ENCODE results near the gene NFIX. TPM values are rescaled to one million over a fixed set of nuclear protein-coding genes. Genes with fewer than 3 reads are reported as not detected.

Gene NFIX
- total and polyA plus RNA-seq, 2 of the 13 experiments (the other 11 are each of a cell fraction or from before 2014, with no cell fraction given), result 3.4 to 5.4 TPM

GRCh38 chr19:13057147-13057572, 61.9 kb downstream of the NFIX start:
- Histone ChIP-seq H3K9me3 (ENCODE audit: low read length) (no peaks in the 10 kb centered on the region), H3K4me3 (replicated peaks in 1 of 3; ENCODE audit: insufficient read depth in 1 of 3, low read depth in 2 of 3, low read length in 3 of 3) (no peak overlapping the region), H3K4me1 (ENCODE audit: insufficient read depth, low read length) (peaks cover 96% of the 10 kb centered on the region), H3K79me2 (ENCODE audit: insufficient read depth, low read length) (peaks cover 27% of the 10 kb centered on the region), H3K36me3 (replicated peaks in 1 of 2; ENCODE audit: control insufficient read depth in 1 of 2, insufficient read depth in 2 of 2, low read length in 2 of 2) (no peaks in the 10 kb centered on the region), H3K27ac (ENCODE audit: extremely low read length, insufficient read depth, low read length) (peak overlapping the region; percentile 2), H2AFZ (ENCODE audit: low read length) (no peak overlapping the region), H3K9ac (ENCODE audit: insufficient read depth, low read depth, low read length) (no peak overlapping the region), H3K4me2 (ENCODE audit: low read depth, low read length) (peak overlapping the region; percentile 19; the same call in 1 of the 2 replicates), H4K20me1 (ENCODE audit: insufficient read depth, low read length) (no peaks in the 10 kb centered on the region), H3K27me3 (ENCODE audit: control insufficient read depth in 1 of 2, insufficient read depth in 2 of 2, low read length in 2 of 2) (no peaks in the 10 kb centered on the region)
- ATAC-seq, result no peak
- no peak for FAIRE-seq
- in situ Hi-C loops (cut with HindIII; ENCODE audit: extremely low pct_ligation_motif_present, low pct_unique_long_range_greater_than_20kb), result no loop called here
- ChIA-PET POLR2A (interaction anchor here (5.4 to 7.1 kb wide), 3 partner anchors 25 to 72 kb away, joined by 48 to 128 read pairs (median 121); no protein-coding TSS in a partner anchor), CTCF (ENCODE audit: low intra/inter-chr PET ratio, low total read pairs) (no interaction called here)
- WGBS (ENCODE audit: low lambda C conversion rate), result 26% methylated on average over 15 of the region's 15 CpGs
- intact Hi-C loops (cut with micrococcal nuclease; ENCODE audit: unreplicated experiment), result no loop called here
- peak; percentile 80 for TF ChIP-seq FOXA1 (IDR thresholded peaks at IDR 0.05)
- TF ChIP-seq FOXA1 (CRISPR knock-in tag; IDR thresholded peaks at IDR 0.05), result peak; percentile 80
- TF ChIP-seq, protein P1, sequence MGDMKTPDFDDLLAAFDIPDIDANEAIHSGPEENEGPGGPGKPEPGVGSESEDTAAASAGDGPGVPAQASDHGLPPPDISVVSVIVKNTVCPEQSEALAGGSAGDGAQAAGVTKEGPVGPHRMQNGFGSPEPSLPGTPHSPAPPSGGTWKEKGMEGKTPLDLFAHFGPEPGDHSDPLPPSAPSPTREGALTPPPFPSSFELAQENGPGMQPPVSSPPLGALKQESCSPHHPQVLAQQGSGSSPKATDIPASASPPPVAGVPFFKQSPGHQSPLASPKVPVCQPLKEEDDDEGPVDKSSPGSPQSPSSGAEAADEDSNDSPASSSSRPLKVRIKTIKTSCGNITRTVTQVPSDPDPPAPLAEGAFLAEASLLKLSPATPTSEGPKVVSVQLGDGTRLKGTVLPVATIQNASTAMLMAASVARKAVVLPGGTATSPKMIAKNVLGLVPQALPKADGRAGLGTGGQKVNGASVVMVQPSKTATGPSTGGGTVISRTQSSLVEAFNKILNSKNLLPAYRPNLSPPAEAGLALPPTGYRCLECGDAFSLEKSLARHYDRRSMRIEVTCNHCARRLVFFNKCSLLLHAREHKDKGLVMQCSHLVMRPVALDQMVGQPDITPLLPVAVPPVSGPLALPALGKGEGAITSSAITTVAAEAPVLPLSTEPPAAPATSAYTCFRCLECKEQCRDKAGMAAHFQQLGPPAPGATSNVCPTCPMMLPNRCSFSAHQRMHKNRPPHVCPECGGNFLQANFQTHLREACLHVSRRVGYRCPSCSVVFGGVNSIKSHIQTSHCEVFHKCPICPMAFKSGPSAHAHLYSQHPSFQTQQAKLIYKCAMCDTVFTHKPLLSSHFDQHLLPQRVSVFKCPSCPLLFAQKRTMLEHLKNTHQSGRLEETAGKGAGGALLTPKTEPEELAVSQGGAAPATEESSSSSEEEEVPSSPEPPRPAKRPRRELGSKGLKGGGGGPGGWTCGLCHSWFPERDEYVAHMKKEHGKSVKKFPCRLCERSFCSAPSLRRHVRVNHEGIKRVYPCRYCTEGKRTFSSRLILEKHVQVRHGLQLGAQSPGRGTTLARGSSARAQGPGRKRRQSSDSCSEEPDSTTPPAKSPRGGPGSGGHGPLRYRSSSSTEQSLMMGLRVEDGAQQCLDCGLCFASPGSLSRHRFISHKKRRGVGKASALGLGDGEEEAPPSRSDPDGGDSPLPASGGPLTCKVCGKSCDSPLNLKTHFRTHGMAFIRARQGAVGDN (CRISPR knock-in tag; IDR thresholded peaks at IDR 0.05), result peak; percentile 62
- no peak for TF ChIP-seq SOX13 (IDR thresholded peaks at IDR 0.05)
- 0 out of 4 replicates have a peak, but pooled peaks of 1 of the 2 experiments have one; percentile 10 for TF ChIP-seq SOX13 (CRISPR knock-in tag; conservative IDR thresholded peaks at IDR 0.05 in 1 of 2, IDR thresholded peaks at IDR 0.05 in 1 of 2)
- TF ChIP-seq FOXA3 (CRISPR knock-in tag; IDR thresholded peaks at IDR 0.05), result peak; percentile 58; the same call in 1 of the 2 replicates
- TF ChIP-seq, protein P2, sequence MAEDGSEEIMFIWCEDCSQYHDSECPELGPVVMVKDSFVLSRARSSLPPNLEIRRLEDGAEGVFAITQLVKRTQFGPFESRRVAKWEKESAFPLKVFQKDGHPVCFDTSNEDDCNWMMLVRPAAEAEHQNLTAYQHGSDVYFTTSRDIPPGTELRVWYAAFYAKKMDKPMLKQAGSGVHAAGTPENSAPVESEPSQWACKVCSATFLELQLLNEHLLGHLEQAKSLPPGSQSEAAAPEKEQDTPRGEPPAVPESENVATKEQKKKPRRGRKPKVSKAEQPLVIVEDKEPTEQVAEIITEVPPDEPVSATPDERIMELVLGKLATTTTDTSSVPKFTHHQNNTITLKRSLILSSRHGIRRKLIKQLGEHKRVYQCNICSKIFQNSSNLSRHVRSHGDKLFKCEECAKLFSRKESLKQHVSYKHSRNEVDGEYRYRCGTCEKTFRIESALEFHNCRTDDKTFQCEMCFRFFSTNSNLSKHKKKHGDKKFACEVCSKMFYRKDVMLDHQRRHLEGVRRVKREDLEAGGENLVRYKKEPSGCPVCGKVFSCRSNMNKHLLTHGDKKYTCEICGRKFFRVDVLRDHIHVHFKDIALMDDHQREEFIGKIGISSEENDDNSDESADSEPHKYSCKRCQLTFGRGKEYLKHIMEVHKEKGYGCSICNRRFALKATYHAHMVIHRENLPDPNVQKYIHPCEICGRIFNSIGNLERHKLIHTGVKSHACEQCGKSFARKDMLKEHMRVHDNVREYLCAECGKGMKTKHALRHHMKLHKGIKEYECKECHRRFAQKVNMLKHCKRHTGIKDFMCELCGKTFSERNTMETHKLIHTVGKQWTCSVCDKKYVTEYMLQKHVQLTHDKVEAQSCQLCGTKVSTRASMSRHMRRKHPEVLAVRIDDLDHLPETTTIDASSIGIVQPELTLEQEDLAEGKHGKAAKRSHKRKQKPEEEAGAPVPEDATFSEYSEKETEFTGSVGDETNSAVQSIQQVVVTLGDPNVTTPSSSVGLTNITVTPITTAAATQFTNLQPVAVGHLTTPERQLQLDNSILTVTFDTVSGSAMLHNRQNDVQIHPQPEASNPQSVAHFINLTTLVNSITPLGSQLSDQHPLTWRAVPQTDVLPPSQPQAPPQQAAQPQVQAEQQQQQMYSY (CRISPR knock-in tag; IDR thresholded peaks at IDR 0.05), result no peak
- TF ChIP-seq SOX6 (IDR thresholded peaks at IDR 0.05), result no peak
- TF ChIP-seq SOX6 (CRISPR knock-in tag; IDR thresholded peaks at IDR 0.05), result peak; percentile 53
- TF ChIP-seq FOXP1 (IDR thresholded peaks at IDR 0.05), result no peak
- TF ChIP-seq FOXP1 (CRISPR knock-in tag; IDR thresholded peaks at IDR 0.05), result 0 out of 2 replicates have a peak, but pooled peaks have one; percentile 17
- no peak for TF ChIP-seq TFAP4 (IDR thresholded peaks at IDR 0.05; ENCODE audit: borderline replicate concordance, low read depth)
- TF ChIP-seq, protein P3, sequence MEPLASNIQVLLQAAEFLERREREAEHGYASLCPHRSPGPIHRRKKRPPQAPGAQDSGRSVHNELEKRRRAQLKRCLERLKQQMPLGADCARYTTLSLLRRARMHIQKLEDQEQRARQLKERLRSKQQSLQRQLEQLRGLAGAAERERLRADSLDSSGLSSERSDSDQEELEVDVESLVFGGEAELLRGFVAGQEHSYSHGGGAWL (CRISPR knock-in tag; IDR thresholded peaks at IDR 0.05), result no peak
- 0 out of 2 replicates have a peak, but pooled peaks have one; percentile 55 for TF ChIP-seq ZBTB38 (CRISPR knock-in tag; IDR thresholded peaks at IDR 0.05)
- TF ChIP-seq MAFK (conservative IDR thresholded peaks at IDR 0.05 in 1 of 2, IDR thresholded peaks at IDR 0.05 in 1 of 2; ENCODE audit: low read length in 2 of 2), result no peak
- no peak for TF ChIP-seq LCORL (IDR thresholded peaks at IDR 0.05)
- peak; percentile 46; the same call in 1 of the 2 replicates for TF ChIP-seq LCORL (CRISPR knock-in tag; IDR thresholded peaks at IDR 0.05)
- peak; percentile 37 for DNase-seq (ENCODE audit: low spot score)
- BruUV-seq (replicated peaks), result no TSS peak
